ENCODE measurements around the gene ZNF530.

- TF ChIP-seq CTCF (IDR thresholded peaks at IDR 0.05) (no peak), POLR2AphosphoS5 (IDR thresholded peaks at IDR 0.05) (no peak)
Observed at GRCh38 chr19:57558525-57558924, 41.2 kb upstream of the ZNF530 start.
